Measurements from ENCODE around the gene SLX4IP.

GRCh38 chr20:10542442-10542841, 107.3 kb downstream of the SLX4IP start:
- TF ChIP-seq CEBPB (IDR thresholded peaks at IDR 0.05; ENCODE audit: low read depth) (no peak), CTCF (IDR thresholded peaks at IDR 0.05 in 2 of 3, conservative IDR thresholded peaks at IDR 0.05 in 1 of 3; ENCODE audit: borderline replicate concordance in 1 of 3, insufficient read depth in 1 of 3, low read depth in 2 of 3, low read length in 2 of 3) (no peak), TCF7L2 (IDR thresholded peaks at IDR 0.05; ENCODE audit: borderline replicate concordance, extremely low read depth, insufficient read depth, insufficient read length) (no peak), POLR2AphosphoS5 (IDR thresholded peaks at IDR 0.05; ENCODE audit: low read depth, low read length) (no peak), ZNF274 (IDR thresholded peaks at IDR 0.05; ENCODE audit: low read depth, low read length) (no peak)

All from HCT116 (cell line).